ENCODE results near the gene INO80D.

INO80D gene

GRCh38 chr2:206086716-206087350 lies 859 bp upstream of the INO80D start:
- peak overlapping the region; percentile 81 for H3K56ac ChIP-seq (ENCODE audit: low read length)
- no CpG with 5 or more reads among the region's 4 CpGs for WGBS (ENCODE audit: extremely low coverage, insufficient coverage, low lambda C conversion rate)

GRCh38 chr2:206084870-206085741 lies 868 bp downstream of the INO80D start:
- H2BK5ac ChIP-seq (ENCODE audit: low read length): peak overlapping the region; percentile 41
- no peaks in the 10 kb centered on the region for H3K36me3 ChIP-seq (ENCODE audit: control insufficient read depth, insufficient read depth, low read length)
- H2BK120ac ChIP-seq (ENCODE audit: low read depth, low read length): peak overlapping the region; percentile 100
- H3K4me2 ChIP-seq (ENCODE audit: low read length): peak overlapping the region; percentile 88
- H2AK5ac ChIP-seq (ENCODE audit: low read length): no peak overlapping the region
- peak overlapping the region; percentile 94 for H2BK15ac ChIP-seq (replicated peaks; ENCODE audit: low read depth)
- peak overlapping the region; percentile 96 for H3K27ac ChIP-seq (ENCODE audit: low read depth, low read length)
- peaks cover 21% of the 10 kb centered on the region for H3K79me2 ChIP-seq (ENCODE audit: control insufficient read depth, insufficient read depth, low read length)
- no CpG with 5 or more reads among the region's 88 CpGs for WGBS (ENCODE audit: extremely low coverage, insufficient coverage, low lambda C conversion rate)
- peaks cover 4% of the 10 kb centered on the region for H3K4me1 ChIP-seq (ENCODE audit: control insufficient read depth, low read depth, low read length)
- DNase-seq: peak; percentile 37
- peak overlapping the region; percentile 87 for H3K56ac ChIP-seq (ENCODE audit: low read length)
- H3K23ac ChIP-seq (ENCODE audit: low read length): no peak overlapping the region
- H3K9ac ChIP-seq (ENCODE audit: low read length): peak overlapping the region; percentile 94
- H3K79me1 ChIP-seq (ENCODE audit: low read length): no peaks in the 10 kb centered on the region
- peak overlapping the region; percentile 100 for H3K4ac ChIP-seq (ENCODE audit: low read depth, low read length)
- H3K18ac ChIP-seq (ENCODE audit: low read length): peak overlapping the region; percentile 100
- H4K5ac ChIP-seq (ENCODE audit: low read length): no peak overlapping the region
- peak overlapping the region; percentile 85 for H3K4me3 ChIP-seq (ENCODE audit: low read length)
- peak overlapping the region; percentile 100 for H4K8ac ChIP-seq (ENCODE audit: low read depth, low read length)
- no peaks in the 10 kb centered on the region for H3K27me3 ChIP-seq (ENCODE audit: insufficient read depth, low read length, poor library complexity)

More at GRCh38 chr2:206086716-206087350, 859 bp upstream of the INO80D start:
- Histone ChIP-seq H3K4me2 (ENCODE audit: low read length) (peak overlapping the region; percentile 67), H2BK15ac (replicated peaks; ENCODE audit: low read depth) (no peak overlapping the region), H3K4ac (ENCODE audit: low read depth, low read length) (no peak overlapping the region), H3K4me1 (ENCODE audit: control insufficient read depth, low read depth, low read length) (no peaks in the 10 kb centered on the region), H3K36me3 (ENCODE audit: control insufficient read depth, insufficient read depth, low read length) (no peaks in the 10 kb centered on the region), H2BK120ac (ENCODE audit: low read depth, low read length) (no peak overlapping the region), H3K27me3 (ENCODE audit: insufficient read depth, low read length, poor library complexity) (no peaks in the 10 kb centered on the region), H3K9ac (ENCODE audit: low read length) (peak overlapping the region; percentile 72), H3K4me3 (ENCODE audit: low read length) (peak overlapping the region; percentile 48), H3K27ac (ENCODE audit: low read depth, low read length) (no peak overlapping the region), H2BK5ac (ENCODE audit: low read length) (no peak overlapping the region), H4K8ac (ENCODE audit: low read depth, low read length) (no peak overlapping the region), H4K5ac (ENCODE audit: low read length) (no peak overlapping the region), H3K23ac (ENCODE audit: low read length) (no peak overlapping the region), H3K79me1 (ENCODE audit: low read length) (no peaks in the 10 kb centered on the region), H2AK5ac (ENCODE audit: low read length) (no peak overlapping the region), H3K18ac (ENCODE audit: low read length) (peak overlapping the region; percentile 51), H3K79me2 (ENCODE audit: control insufficient read depth, insufficient read depth, low read length) (peaks cover 11% of the 10 kb centered on the region)
- DNase-seq: no peak

GRCh38 chr2:206084439-206084869 lies 1.5 kb downstream of the INO80D start:
- H3K9ac ChIP-seq (ENCODE audit: low read length): peak overlapping the region; percentile 94
- peaks cover 5% of the 10 kb centered on the region for H3K4me1 ChIP-seq (ENCODE audit: control insufficient read depth, low read depth, low read length)
- peak; percentile 95 for DNase-seq
- H2BK5ac ChIP-seq (ENCODE audit: low read length): peak overlapping the region; percentile 41
- H2BK15ac ChIP-seq (replicated peaks; ENCODE audit: low read depth): peak overlapping the region; percentile 94
- peaks cover 21% of the 10 kb centered on the region for H3K79me2 ChIP-seq (ENCODE audit: control insufficient read depth, insufficient read depth, low read length)
- H3K4me3 ChIP-seq (ENCODE audit: low read length): peak overlapping the region; percentile 80
- H3K79me1 ChIP-seq (ENCODE audit: low read length): no peaks in the 10 kb centered on the region
- WGBS (ENCODE audit: extremely low coverage, insufficient coverage, low lambda C conversion rate): no CpG with 5 or more reads among the region's 10 CpGs
- H3K4ac ChIP-seq (ENCODE audit: low read depth, low read length): peak overlapping the region; percentile 100
- no peaks in the 10 kb centered on the region for H3K36me3 ChIP-seq (ENCODE audit: control insufficient read depth, insufficient read depth, low read length)
- H3K27me3 ChIP-seq (ENCODE audit: insufficient read depth, low read length, poor library complexity): no peaks in the 10 kb centered on the region
- no peak overlapping the region for H4K5ac ChIP-seq (ENCODE audit: low read length)
- H4K8ac ChIP-seq (ENCODE audit: low read depth, low read length): peak overlapping the region; percentile 100
- H2BK120ac ChIP-seq (ENCODE audit: low read depth, low read length): peak overlapping the region; percentile 100
- H3K56ac ChIP-seq (ENCODE audit: low read length): peak overlapping the region; percentile 87
- H3K18ac ChIP-seq (ENCODE audit: low read length): peak overlapping the region; percentile 100
- no peak overlapping the region for H2AK5ac ChIP-seq (ENCODE audit: low read length)
- peak overlapping the region; percentile 7 for H3K23ac ChIP-seq (ENCODE audit: low read length)
- H3K27ac ChIP-seq (ENCODE audit: low read depth, low read length): peak overlapping the region; percentile 96
- H3K4me2 ChIP-seq (ENCODE audit: low read length): peak overlapping the region; percentile 88

DNA sequence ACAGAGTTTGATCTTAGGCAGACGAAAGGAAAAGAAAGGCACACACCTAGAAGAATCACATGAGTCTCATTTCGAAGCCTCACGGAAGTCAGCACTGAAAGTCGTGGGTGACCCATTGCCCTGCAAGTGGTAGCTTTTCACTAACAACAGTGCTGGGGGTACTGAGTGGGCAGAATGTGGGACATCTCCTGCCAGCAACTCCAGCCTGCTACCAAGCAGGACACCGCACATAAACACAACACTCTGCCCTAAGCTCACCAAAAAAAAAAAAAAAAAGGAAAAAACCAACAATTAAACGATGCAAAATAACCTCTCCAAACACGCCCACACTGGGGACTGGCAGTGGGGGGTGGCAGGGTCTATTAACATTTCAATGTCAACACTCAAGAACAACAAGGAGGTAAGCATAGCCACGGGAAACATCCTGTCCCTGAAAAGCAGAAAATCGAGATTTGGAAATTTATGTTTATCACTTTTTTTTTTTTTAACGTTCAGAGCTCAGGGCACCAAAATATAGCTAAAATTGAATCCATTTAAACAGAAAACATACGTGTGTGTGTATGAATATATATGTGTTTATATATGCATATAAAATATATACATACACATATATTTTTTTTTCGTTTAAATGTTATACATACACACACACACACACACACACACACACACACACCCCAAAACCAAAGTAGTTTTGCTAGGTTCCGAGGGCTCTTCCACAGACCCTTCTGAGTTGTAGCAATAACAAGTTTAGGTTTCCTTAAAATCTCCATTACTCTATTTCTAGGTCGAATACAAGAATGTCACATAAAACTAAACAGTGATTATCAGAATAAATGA lies 2.2 kb downstream of the INO80D start:
- Histone ChIP-seq H3K18ac (ENCODE audit: low read length) (peak overlapping the region; percentile 15), H2AK5ac (ENCODE audit: low read length) (no peak overlapping the region), H3K4ac (ENCODE audit: low read depth, low read length) (peak overlapping the region; percentile 48), H3K79me1 (ENCODE audit: low read length) (no peaks in the 10 kb centered on the region), H3K9ac (ENCODE audit: low read length) (peak overlapping the region; percentile 94), H3K4me1 (ENCODE audit: control insufficient read depth, low read depth, low read length) (peaks cover 9% of the 10 kb centered on the region), H3K23ac (ENCODE audit: low read length) (no peak overlapping the region), H4K8ac (ENCODE audit: low read depth, low read length) (no peak overlapping the region), H3K4me3 (ENCODE audit: low read length) (no peak overlapping the region), H3K27ac (ENCODE audit: low read depth, low read length) (peak overlapping the region; percentile 96), H3K79me2 (ENCODE audit: control insufficient read depth, insufficient read depth, low read length) (peaks cover 26% of the 10 kb centered on the region), H3K56ac (ENCODE audit: low read length) (peak overlapping the region; percentile 87), H4K5ac (ENCODE audit: low read length) (no peak overlapping the region), H3K27me3 (ENCODE audit: insufficient read depth, low read length, poor library complexity) (no peaks in the 10 kb centered on the region), H3K4me2 (ENCODE audit: low read length) (peak overlapping the region; percentile 88), H2BK120ac (ENCODE audit: low read depth, low read length) (no peak overlapping the region), H3K36me3 (ENCODE audit: control insufficient read depth, insufficient read depth, low read length) (no peaks in the 10 kb centered on the region), H2BK15ac (replicated peaks; ENCODE audit: low read depth) (no peak overlapping the region), H2BK5ac (ENCODE audit: low read length) (peak overlapping the region; percentile 68)
- peak; percentile 91 for DNase-seq
- no CpG with 5 or more reads among the region's 14 CpGs for WGBS (ENCODE audit: extremely low coverage, insufficient coverage, low lambda C conversion rate)

DNA sequence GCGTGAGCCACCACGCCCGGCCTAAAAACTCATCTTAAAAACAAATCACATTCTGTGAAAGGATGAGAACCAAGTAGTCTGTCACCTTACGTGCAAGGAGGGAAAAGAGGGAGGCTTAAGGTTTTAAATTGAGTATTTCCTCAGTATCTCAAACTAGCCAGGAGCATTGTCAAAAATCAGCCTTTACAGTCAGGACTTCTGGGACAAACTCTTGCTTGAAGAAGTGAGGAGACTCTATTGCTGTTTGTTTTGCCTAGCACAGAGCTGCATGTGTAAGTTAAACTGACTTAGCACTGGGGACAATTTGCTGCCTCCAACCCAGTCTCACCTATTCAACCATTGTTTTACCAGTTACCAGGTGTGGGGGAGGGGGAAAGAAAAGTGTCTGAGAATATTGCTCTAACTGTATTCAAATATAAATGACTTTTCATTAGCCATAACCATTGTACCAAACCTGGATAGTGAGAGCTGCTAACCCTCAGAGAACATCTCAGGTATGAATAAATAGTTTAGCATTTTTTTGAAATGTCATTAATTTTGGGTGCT lies 3.6 kb downstream of the INO80D start:
- Histone ChIP-seq H3K27ac (ENCODE audit: low read depth, low read length) (peak overlapping the region; percentile 87), H3K4me1 (ENCODE audit: control insufficient read depth, low read depth, low read length) (peaks cover 9% of the 10 kb centered on the region), H2AK5ac (ENCODE audit: low read length) (no peak overlapping the region), H4K5ac (ENCODE audit: low read length) (no peak overlapping the region), H3K4me2 (ENCODE audit: low read length) (peak overlapping the region; percentile 2), H3K79me1 (ENCODE audit: low read length) (peaks cover 2% of the 10 kb centered on the region), H2BK120ac (ENCODE audit: low read depth, low read length) (peak overlapping the region; percentile 99), H3K4ac (ENCODE audit: low read depth, low read length) (no peak overlapping the region), H3K4me3 (ENCODE audit: low read length) (no peak overlapping the region), H3K23ac (ENCODE audit: low read length) (no peak overlapping the region), H2BK15ac (replicated peaks; ENCODE audit: low read depth) (no peak overlapping the region), H3K18ac (ENCODE audit: low read length) (no peak overlapping the region), H3K27me3 (ENCODE audit: insufficient read depth, low read length, poor library complexity) (no peaks in the 10 kb centered on the region), H4K8ac (ENCODE audit: low read depth, low read length) (no peak overlapping the region), H3K9ac (ENCODE audit: low read length) (peak overlapping the region; percentile 8), H2BK5ac (ENCODE audit: low read length) (peak overlapping the region; percentile 49), H3K36me3 (ENCODE audit: control insufficient read depth, insufficient read depth, low read length) (no peaks in the 10 kb centered on the region), H3K79me2 (ENCODE audit: control insufficient read depth, insufficient read depth, low read length) (peaks cover 33% of the 10 kb centered on the region), H3K56ac (ENCODE audit: low read length) (peak overlapping the region; percentile 68)
- WGBS (ENCODE audit: extremely low coverage, insufficient coverage, low lambda C conversion rate): no CpG with 5 or more reads among the region's 4 CpGs
- DNase-seq: peak; percentile 65
